ENCODE measurements around the gene TMEM255B. TPM values are rescaled to one million over a fixed set of nuclear protein-coding genes. Genes with fewer than 3 reads are reported as not detected.
A peak's percentile ranks its signal among the peaks of the same experiment; 100 is the strongest.

Gene TMEM255B
- total and polyA plus RNA-seq, 2 of the 4 experiments (the other 2 are of a cell fraction) = 0.36 to 0.94 TPM

DNA sequence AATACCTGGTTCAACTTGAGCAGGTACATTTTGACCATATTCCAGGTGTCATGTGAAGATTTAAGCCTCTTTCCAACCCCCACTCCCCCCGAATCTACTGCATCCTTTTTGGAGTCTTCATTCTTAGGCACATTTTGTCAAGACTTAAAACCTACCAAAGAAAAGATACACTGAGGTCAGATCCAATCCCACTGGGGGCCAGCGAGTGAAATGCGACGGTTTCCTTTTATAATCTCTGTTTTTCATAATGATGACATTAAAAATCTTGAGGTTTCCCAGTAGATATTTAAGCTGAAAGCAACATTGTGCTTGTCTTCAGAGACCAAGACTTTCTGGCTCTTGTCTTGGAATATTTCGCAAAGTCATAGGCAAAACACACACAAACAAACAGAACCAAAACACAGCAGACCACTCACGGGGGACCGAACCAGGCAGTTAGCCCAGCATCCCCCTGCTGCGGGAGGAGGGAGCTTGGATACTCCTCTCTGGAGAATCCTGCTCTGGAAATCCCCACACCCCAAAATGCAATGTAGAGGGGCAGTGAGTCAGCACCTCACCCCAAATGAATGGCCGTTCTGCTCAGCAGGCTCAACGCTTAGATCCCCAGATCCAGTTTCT, 105.4 kb downstream of the TMEM255B start:
- Histone ChIP-seq H3K4me3 (ENCODE audit: insufficient read depth, low read depth, low read length) (peak overlapping the region; percentile 93), H2AK5ac (ENCODE audit: low read depth, low read length) (peak overlapping the region; percentile 82), H2BK15ac (ENCODE audit: low read depth, low read length) (peak overlapping the region; percentile 73; the same call in 1 of the 3 replicates), H4K20me1 (ENCODE audit: insufficient read depth, low read length) (peaks cover 33% of the 10 kb centered on the region), H3K27ac (ENCODE audit: insufficient read depth, low read length) (peak overlapping the region; percentile 78), H3K9ac (ENCODE audit: low read depth, low read length) (peak overlapping the region; percentile 91), H3K9me3 (ENCODE audit: control insufficient read depth, insufficient read depth, low read length) (no peaks in the 10 kb centered on the region), H2AFZ (replicated peaks; ENCODE audit: low read length, poor library complexity) (peak overlapping the region; percentile 67), H4K91ac (ENCODE audit: insufficient read depth, low read depth, low read length) (peak overlapping the region; percentile 95), H2AK9ac (replicated peaks; ENCODE audit: low read depth, low read length, poor library complexity) (peak overlapping the region; percentile 50), H3K14ac (replicated peaks; ENCODE audit: low read depth, low read length) (peak overlapping the region; percentile 100), H3K79me1 (ENCODE audit: low read depth in 1 of 2, low read length in 2 of 2) (peaks cover 10 to 46% of the 10 kb centered on the region in 2 experiments), H4K5ac (ENCODE audit: low read depth, low read length) (peak overlapping the region; percentile 83), H3K18ac (ENCODE audit: low read depth, low read length) (peak overlapping the region; percentile 89), H2BK20ac (ENCODE audit: low read depth, low read length) (peak overlapping the region; percentile 95; the same call in 1 of the 2 replicates), H3K4me2 (ENCODE audit: low read depth, low read length) (peak overlapping the region; percentile 98), H3K36me3 (ENCODE audit: control insufficient read depth, insufficient read depth, low read length) (peaks cover 15% of the 10 kb centered on the region), H2BK120ac (ENCODE audit: low read depth, low read length) (peak overlapping the region; percentile 94), H3K9me1 (ENCODE audit: insufficient read depth, low read length) (peaks cover 8% of the 10 kb centered on the region), H3K4me1 (ENCODE audit: control insufficient read depth, insufficient read depth, low read length) (peaks cover 26% of the 10 kb centered on the region), H4K8ac (ENCODE audit: low read depth in 2 of 2, low read length in 2 of 2) (peak overlapping the region; percentile 44 to 97), H3K56ac (ENCODE audit: extremely low read depth, insufficient read depth, low read length) (peak overlapping the region; percentile 93), H2BK5ac (ENCODE audit: low read depth, low read length, poor library complexity, severe bottlenecking) (peak overlapping the region; percentile 89), H3K27me3 (ENCODE audit: control insufficient read depth, insufficient read depth, low read length) (no peaks in the 10 kb centered on the region), H3K4ac (ENCODE audit: low read depth, low read length) (peak overlapping the region; percentile 98), H3K23ac (ENCODE audit: low read depth, low read length) (peak overlapping the region; percentile 100)
- in situ Hi-C loops (cut with MboI; ENCODE audit: low sequenced_read_pairs) (no loop called here), dilution Hi-C loops (cut with HindIII; ENCODE audit: low sequenced_read_pairs, unreplicated experiment) (no loop called here), intact Hi-C loops (cut with micrococcal nuclease) (loop anchor here (2.0 to 5.0 kb wide), 3 partner anchors 44 to 363 kb away; no protein-coding TSS in a partner anchor)
- POLR2A ChIA-PET (ENCODE audit: unreplicated experiment) = interaction anchor here (0.6 to 0.8 kb wide), 4 partner anchors 27 to 44 kb away, joined by 3 to 6 read pairs (median 4); no protein-coding TSS in a partner anchor
- ATAC-seq (ENCODE audit: low read depth) (no peak), DNase-seq (peak; percentile 33)
- BruUV-seq (replicated peaks) = no TSS peak
- TF ChIP-seq MAZ (IDR thresholded peaks at IDR 0.05; ENCODE audit: borderline replicate concordance, low read depth, low read length) (no peak), CEBPB (IDR thresholded peaks at IDR 0.05; ENCODE audit: low read depth, low read length) (0 out of 2 replicates have a peak, but pooled peaks have one; percentile 18)
- WGBS, 2 experiments (ENCODE audit: extremely low coverage in 2 of 2, insufficient read length in 1 of 2) = 0% methylated on average over 1 of the region's 10 CpGs; no CpG with 5 or more reads in 1 of the 2 experiments
- CTCF ChIA-PET = no interaction called here

Data from IMR-90 (cell line).